WTC11 (cell line): ENCODE results near the gene L1CAM. TPM values are rescaled to one million over a fixed set of nuclear protein-coding genes. Genes with fewer than 3 reads are reported as not detected.

ENCODE experiments used
- ATAC-seq: fragments of 200-7000 bp; cut with Tn5 transposase; 2 replicates; pipeline ENCODE4 v1.10.0; 2021; ENCODE audit warnings: mild to moderate bottlenecking, moderate library complexity
- CTCF ChIA-PET: fragments of 300-600 bp; sonication (Branson Sonifier 250); formaldehyde crosslinking; loops from one replicate; lab custom pipeline; 2021; ENCODE audit warnings: antibody characterized with exemption; lab: Charles Lee
- POLR2A ChIA-PET: fragments of 350-600 bp; sonication (Branson Sonifier 250); formaldehyde crosslinking; loops from one replicate; lab custom pipeline; 2021; ENCODE audit warnings: antibody characterized with exemption; lab: Charles Lee
- DNase-seq: peaks from one replicate; pipeline ENCODE4 v3.0.0; 2021; ENCODE audit warnings: low spot score
- H3K27ac Mint-ChIP-seq: 2 replicates; pipeline ENCODE4 v1.8.0; 2021; ENCODE audit warnings: mixed read lengths
- H3K27me3 Mint-ChIP-seq: 2 replicates; pipeline ENCODE4 v1.8.0; 2021; ENCODE audit warnings: low read depth, mild to moderate bottlenecking, moderate library complexity, mixed read lengths
- H3K36me3 Mint-ChIP-seq: 2 replicates; pipeline ENCODE4 v1.8.0; 2021; ENCODE audit warnings: mixed read lengths
- H3K4me1 Mint-ChIP-seq: 2 replicates; pipeline ENCODE4 v1.8.0; 2022; ENCODE audit warnings: mixed read lengths
- H3K4me3 Mint-ChIP-seq: 2 replicates; pipeline ENCODE4 v1.8.0; 2021; ENCODE audit warnings: mild to moderate bottlenecking, moderate library complexity, mixed read lengths
- H3K9me3 Mint-ChIP-seq: 2 replicates; pipeline ENCODE4 v1.8.0; 2021; ENCODE audit warnings: mixed read lengths
- CBFB ChIP-seq: sonication (generic); formaldehyde crosslinking; IDR thresholded peaks from 2 replicates; pipeline ENCODE4 v1.8.1; 2022; ENCODE audit warnings: mild to moderate bottlenecking, low read depth, missing genetic modification reagents
- ELF4 ChIP-seq: sonication (generic); formaldehyde crosslinking; IDR thresholded peaks from 2 replicates; pipeline ENCODE4 v1.8.1; 2022; ENCODE audit warnings: low read depth, mild to moderate bottlenecking, moderate library complexity, missing genetic modification reagents
- ESRRA ChIP-seq: sonication (generic); formaldehyde crosslinking; IDR thresholded peaks from 2 replicates; pipeline ENCODE4 v1.8.1; 2022; ENCODE audit warnings: mild to moderate bottlenecking, missing genetic modification reagents, borderline replicate concordance
- FOXP1 ChIP-seq: sonication (generic); formaldehyde crosslinking; IDR thresholded peaks from 2 replicates; pipeline ENCODE4 v1.8.0; 2022; ENCODE audit warnings: missing genetic modification reagents, mild to moderate bottlenecking, moderate library complexity, borderline replicate concordance
- GTF2I ChIP-seq: fragments of 250-450 bp; sonication (Bioruptor Pico); conservative IDR thresholded peaks from 2 replicates; pipeline ENCODE4 v1.4.0; 2021; ENCODE audit warnings: mild to moderate bottlenecking
- KAT7 ChIP-seq: sonication (generic); formaldehyde crosslinking; IDR thresholded peaks from 2 replicates; pipeline ENCODE4 v1.8.1; 2023; ENCODE audit warnings: missing genetic modification reagents, mild to moderate bottlenecking, borderline replicate concordance
- NFATC4 ChIP-seq: fragments of 250-450 bp; sonication (Bioruptor Pico); IDR thresholded peaks from 2 replicates; pipeline ENCODE4 v1.9.0; 2021; ENCODE audit warnings: mild to moderate bottlenecking
- NR1H2 ChIP-seq: sonication (generic); formaldehyde crosslinking; IDR thresholded peaks from 2 replicates; pipeline ENCODE4 v1.9.0; 2021; ENCODE audit warnings: mild to moderate bottlenecking, moderate library complexity, missing genetic modification reagents
- NR2C2 ChIP-seq: sonication (generic); formaldehyde crosslinking; IDR thresholded peaks from 2 replicates; pipeline ENCODE4 v1.8.0; 2022; ENCODE audit warnings: mild to moderate bottlenecking, missing genetic modification reagents
- RORB ChIP-seq: fragments of 250-450 bp; sonication (Bioruptor Pico); IDR thresholded peaks from 2 replicates; pipeline ENCODE4 v1.9.0; 2021; ENCODE audit warnings: mild to moderate bottlenecking
- SMAD4 ChIP-seq: sonication (generic); formaldehyde crosslinking; IDR thresholded peaks from 2 replicates; pipeline ENCODE4 v1.8.0; 2022; ENCODE audit warnings: mild to moderate bottlenecking, missing genetic modification reagents
- SOX15 ChIP-seq: fragments of 250-450 bp; sonication (Bioruptor Pico); IDR thresholded peaks from 2 replicates; pipeline ENCODE4 v1.9.0; 2021; ENCODE audit warnings: mild to moderate bottlenecking
- ZBTB21 ChIP-seq: sonication (generic); formaldehyde crosslinking; IDR thresholded peaks from 2 replicates; pipeline ENCODE4 v1.8.1; 2023; ENCODE audit warnings: mild to moderate bottlenecking, missing genetic modification reagents, borderline replicate concordance
- ZNF138 ChIP-seq: sonication (generic); formaldehyde crosslinking; conservative IDR thresholded peaks from 2 replicates; pipeline ENCODE4 v1.8.1; 2022; ENCODE audit warnings: mild to moderate bottlenecking, moderate library complexity, missing genetic modification reagents
- ZNF232 ChIP-seq: sonication (generic); formaldehyde crosslinking; IDR thresholded peaks from 2 replicates; pipeline ENCODE4 v1.8.0; 2022; ENCODE audit warnings: mild to moderate bottlenecking, missing genetic modification reagents
- ZNF263 ChIP-seq: sonication (generic); formaldehyde crosslinking; IDR thresholded peaks from 2 replicates; pipeline ENCODE4 v1.8.1; 2022; ENCODE audit warnings: low read depth, mild to moderate bottlenecking, moderate library complexity, missing genetic modification reagents
- ZNF317 ChIP-seq: sonication (generic); formaldehyde crosslinking; IDR thresholded peaks from 2 replicates; pipeline ENCODE4 v1.8.1; 2023; ENCODE audit warnings: low read depth, mild to moderate bottlenecking, moderate library complexity, missing genetic modification reagents, borderline replicate concordance
- ZNF396 ChIP-seq: fragments of 250-450 bp; sonication (Bioruptor Pico); IDR thresholded peaks from 2 replicates; pipeline ENCODE4 v1.8.0; 2021; ENCODE audit warnings: mild to moderate bottlenecking, moderate library complexity, borderline replicate concordance
- ZNF416 ChIP-seq: fragments of 250-450 bp; sonication (Bioruptor Pico); IDR thresholded peaks from 2 replicates; pipeline ENCODE4 v1.9.0; 2021; ENCODE audit warnings: mild to moderate bottlenecking, inconsistent platforms
- total RNA-seq: library from RNA; stranded (reverse); gene quantifications from 3 replicates; pipeline ENCODE4 v1.2.3, GENCODE V29; 2021
- TF ChIP-seq, protein P1 (sequence below): sonication (generic); formaldehyde crosslinking; IDR thresholded peaks from 2 replicates; pipeline ENCODE4 v1.8.1; 2022; ENCODE audit warnings: mild to moderate bottlenecking, missing genetic modification reagents, moderate library complexity, borderline replicate concordance
- TF ChIP-seq, protein P2 (sequence below): sonication (generic); formaldehyde crosslinking; IDR thresholded peaks from 2 replicates; pipeline ENCODE4 v1.8.1; 2023; ENCODE audit warnings: mild to moderate bottlenecking, missing genetic modification reagents, moderate library complexity
- TF ChIP-seq, protein P3 (sequence below): fragments of 250-450 bp; sonication (Bioruptor Pico); IDR thresholded peaks from 2 replicates; pipeline ENCODE4 v1.9.0; 2021; ENCODE audit warnings: mild to moderate bottlenecking
- TF ChIP-seq, protein P4 (sequence below): sonication (generic); formaldehyde crosslinking; IDR thresholded peaks from 2 replicates; pipeline ENCODE4 v1.8.1; 2023; ENCODE audit warnings: mild to moderate bottlenecking, missing genetic modification reagents, moderate library complexity
- TF ChIP-seq, protein P5 (sequence below): fragments of 250-450 bp; sonication (Bioruptor Pico); IDR thresholded peaks from 2 replicates; pipeline ENCODE4 v1.8.0; 2021; ENCODE audit warnings: mild to moderate bottlenecking
- TF ChIP-seq, protein P6 (sequence below): fragments of 250-450 bp; sonication (Bioruptor Pico); IDR thresholded peaks from 2 replicates; pipeline ENCODE4 v2.1.2; 2022; ENCODE audit warnings: mild to moderate bottlenecking, moderate library complexity
- TF ChIP-seq, protein P7 (sequence below): fragments of 250-450 bp; sonication (Bioruptor Pico); IDR thresholded peaks from 2 replicates; pipeline ENCODE4 v1.9.0; 2021; ENCODE audit warnings: moderate library complexity, mild to moderate bottlenecking, inconsistent platforms, borderline replicate concordance
- TF ChIP-seq, protein P8 (sequence below): sonication (generic); formaldehyde crosslinking; IDR thresholded peaks from 2 replicates; pipeline ENCODE4 v1.8.0; 2022; ENCODE audit warnings: mild to moderate bottlenecking, missing genetic modification reagents
- TF ChIP-seq, protein P9 (sequence below): sonication (generic); formaldehyde crosslinking; IDR thresholded peaks from 2 replicates; pipeline ENCODE4 v1.8.1; 2023; ENCODE audit warnings: mild to moderate bottlenecking, missing genetic modification reagents
- TF ChIP-seq, protein P10 (sequence below): sonication (generic); formaldehyde crosslinking; conservative IDR thresholded peaks from 2 replicates; pipeline ENCODE4 v1.8.1; 2022; ENCODE audit warnings: mild to moderate bottlenecking, missing genetic modification reagents

L1CAM gene
- total RNA-seq, 1 experiment from 2014 or later = 40.2 TPM

DNA sequence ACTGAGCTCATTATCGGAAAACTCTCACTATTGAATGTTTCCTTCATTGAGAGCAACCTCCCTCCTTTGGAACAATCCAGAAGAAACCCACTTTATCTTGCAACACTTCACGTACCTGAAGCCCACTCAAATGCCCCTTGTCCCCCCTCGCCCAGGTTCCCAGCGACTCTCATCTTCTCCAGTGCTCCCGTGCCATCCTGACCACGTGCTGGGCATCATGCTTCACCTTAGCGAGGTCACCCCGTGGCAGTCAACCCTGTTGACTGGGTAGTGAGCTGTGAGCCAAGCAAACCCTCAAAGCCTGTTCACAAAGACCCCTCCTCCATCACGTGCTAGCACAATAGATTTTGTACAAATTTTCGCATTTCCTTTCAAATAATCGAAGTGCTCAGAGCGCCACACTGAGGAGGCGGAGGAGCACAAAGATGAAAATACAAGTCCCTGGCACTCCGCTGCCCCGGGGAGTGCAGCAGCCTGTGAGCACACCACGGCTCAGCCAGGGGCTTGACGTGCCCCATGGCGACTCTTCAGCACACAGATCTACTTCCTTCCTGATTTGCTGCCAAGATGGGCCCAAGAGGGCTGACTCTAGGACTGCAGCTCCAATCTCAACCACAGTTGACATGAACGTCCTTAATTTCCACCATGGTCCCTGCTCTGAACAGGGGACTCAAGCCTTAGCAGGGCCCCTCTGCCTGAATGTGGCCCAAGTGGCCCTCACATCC is 71.2 kb downstream of the L1CAM start:
- H3K36me3 Mint-ChIP-seq = no peaks in the 10 kb centered on the region

DNA sequence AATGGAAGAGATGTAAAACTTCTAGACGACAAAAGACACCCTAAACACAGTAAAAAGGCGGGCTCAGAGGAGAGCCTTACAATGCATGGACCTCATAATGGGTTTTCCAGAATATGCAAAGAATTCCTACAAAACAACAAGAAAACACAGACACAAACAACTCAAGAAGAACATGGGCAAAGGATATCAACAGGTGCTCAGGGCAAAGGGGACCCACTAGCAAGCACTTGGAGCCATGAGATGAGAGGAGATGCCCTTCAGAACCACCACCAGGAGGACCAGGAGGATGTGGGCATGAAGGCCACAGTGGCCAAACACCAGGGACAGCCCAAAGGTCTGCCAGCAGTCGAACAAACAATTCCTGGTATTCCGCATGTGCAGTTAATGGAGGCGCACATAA is 72.8 kb downstream of the L1CAM start:
- H3K4me3 Mint-ChIP-seq = no peak overlapping the region
- ATAC-seq (no peak), DNase-seq (no peak)
- no peaks in the 10 kb centered on the region for H3K9me3 Mint-ChIP-seq
- H3K4me1 Mint-ChIP-seq = peaks cover 52% of the 10 kb centered on the region
- POLR2A ChIA-PET = interaction anchor here (0.7 kb wide), 1 partner anchor 21 kb away, joined by 6 read pairs; no protein-coding TSS in a partner anchor
- H3K36me3 Mint-ChIP-seq = no peaks in the 10 kb centered on the region
- CTCF ChIA-PET = no interaction called here
- H3K27me3 Mint-ChIP-seq = no peaks in the 10 kb centered on the region
- H3K27ac Mint-ChIP-seq = peak overlapping the region; percentile 65; the same call in 1 of the 2 replicates
- no peak for TF ChIP-seq CBFB
- TF ChIP-seq, protein P1, sequence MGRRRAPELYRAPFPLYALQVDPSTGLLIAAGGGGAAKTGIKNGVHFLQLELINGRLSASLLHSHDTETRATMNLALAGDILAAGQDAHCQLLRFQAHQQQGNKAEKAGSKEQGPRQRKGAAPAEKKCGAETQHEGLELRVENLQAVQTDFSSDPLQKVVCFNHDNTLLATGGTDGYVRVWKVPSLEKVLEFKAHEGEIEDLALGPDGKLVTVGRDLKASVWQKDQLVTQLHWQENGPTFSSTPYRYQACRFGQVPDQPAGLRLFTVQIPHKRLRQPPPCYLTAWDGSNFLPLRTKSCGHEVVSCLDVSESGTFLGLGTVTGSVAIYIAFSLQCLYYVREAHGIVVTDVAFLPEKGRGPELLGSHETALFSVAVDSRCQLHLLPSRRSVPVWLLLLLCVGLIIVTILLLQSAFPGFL (CRISPR knock-in tag) = no peak
- TF ChIP-seq GTF2I (CRISPR knock-in tag) = no peak
- no peak for TF ChIP-seq NR1H2
- no peak for TF ChIP-seq ZNF317 (CRISPR knock-in tag)
- no peak for TF ChIP-seq ZNF232
- TF ChIP-seq, protein P2, sequence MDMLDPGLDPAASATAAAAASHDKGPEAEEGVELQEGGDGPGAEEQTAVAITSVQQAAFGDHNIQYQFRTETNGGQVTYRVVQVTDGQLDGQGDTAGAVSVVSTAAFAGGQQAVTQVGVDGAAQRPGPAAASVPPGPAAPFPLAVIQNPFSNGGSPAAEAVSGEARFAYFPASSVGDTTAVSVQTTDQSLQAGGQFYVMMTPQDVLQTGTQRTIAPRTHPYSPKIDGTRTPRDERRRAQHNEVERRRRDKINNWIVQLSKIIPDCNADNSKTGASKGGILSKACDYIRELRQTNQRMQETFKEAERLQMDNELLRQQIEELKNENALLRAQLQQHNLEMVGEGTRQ (CRISPR knock-in tag) = no peak
- no peak for TF ChIP-seq NR2C2 (CRISPR knock-in tag)
- TF ChIP-seq, protein P3, sequence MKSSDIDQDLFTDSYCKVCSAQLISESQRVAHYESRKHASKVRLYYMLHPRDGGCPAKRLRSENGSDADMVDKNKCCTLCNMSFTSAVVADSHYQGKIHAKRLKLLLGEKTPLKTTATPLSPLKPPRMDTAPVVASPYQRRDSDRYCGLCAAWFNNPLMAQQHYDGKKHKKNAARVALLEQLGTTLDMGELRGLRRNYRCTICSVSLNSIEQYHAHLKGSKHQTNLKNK (CRISPR knock-in tag) = no peak
- TF ChIP-seq, protein P4, sequence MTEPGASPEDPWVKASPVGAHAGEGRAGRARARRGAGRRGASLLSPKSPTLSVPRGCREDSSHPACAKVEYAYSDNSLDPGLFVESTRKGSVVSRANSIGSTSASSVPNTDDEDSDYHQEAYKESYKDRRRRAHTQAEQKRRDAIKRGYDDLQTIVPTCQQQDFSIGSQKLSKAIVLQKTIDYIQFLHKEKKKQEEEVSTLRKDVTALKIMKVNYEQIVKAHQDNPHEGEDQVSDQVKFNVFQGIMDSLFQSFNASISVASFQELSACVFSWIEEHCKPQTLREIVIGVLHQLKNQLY (CRISPR knock-in tag) = no peak
- no peak for TF ChIP-seq SMAD4
- no peak for TF ChIP-seq FOXP1 (CRISPR knock-in tag)
- TF ChIP-seq, protein P5, sequence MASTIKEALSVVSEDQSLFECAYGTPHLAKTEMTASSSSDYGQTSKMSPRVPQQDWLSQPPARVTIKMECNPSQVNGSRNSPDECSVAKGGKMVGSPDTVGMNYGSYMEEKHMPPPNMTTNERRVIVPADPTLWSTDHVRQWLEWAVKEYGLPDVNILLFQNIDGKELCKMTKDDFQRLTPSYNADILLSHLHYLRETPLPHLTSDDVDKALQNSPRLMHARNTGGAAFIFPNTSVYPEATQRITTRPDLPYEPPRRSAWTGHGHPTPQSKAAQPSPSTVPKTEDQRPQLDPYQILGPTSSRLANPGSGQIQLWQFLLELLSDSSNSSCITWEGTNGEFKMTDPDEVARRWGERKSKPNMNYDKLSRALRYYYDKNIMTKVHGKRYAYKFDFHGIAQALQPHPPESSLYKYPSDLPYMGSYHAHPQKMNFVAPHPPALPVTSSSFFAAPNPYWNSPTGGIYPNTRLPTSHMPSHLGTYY (CRISPR knock-in tag) = no peak
- TF ChIP-seq, protein P6, sequence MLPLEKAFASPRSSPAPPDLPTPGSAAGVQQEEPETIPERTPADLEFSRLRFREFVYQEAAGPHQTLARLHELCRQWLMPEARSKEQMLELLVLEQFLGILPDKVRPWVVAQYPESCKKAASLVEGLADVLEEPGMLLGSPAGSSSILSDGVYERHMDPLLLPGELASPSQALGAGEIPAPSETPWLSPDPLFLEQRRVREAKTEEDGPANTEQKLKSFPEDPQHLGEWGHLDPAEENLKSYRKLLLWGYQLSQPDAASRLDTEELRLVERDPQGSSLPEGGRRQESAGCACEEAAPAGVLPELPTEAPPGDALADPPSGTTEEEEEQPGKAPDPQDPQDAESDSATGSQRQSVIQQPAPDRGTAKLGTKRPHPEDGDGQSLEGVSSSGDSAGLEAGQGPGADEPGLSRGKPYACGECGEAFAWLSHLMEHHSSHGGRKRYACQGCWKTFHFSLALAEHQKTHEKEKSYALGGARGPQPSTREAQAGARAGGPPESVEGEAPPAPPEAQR = no peak
- TF ChIP-seq ZNF416 (CRISPR knock-in tag) = no peak

More for the DNA sequence above, 71.2 kb downstream of the L1CAM start:
- TF ChIP-seq, protein P7, sequence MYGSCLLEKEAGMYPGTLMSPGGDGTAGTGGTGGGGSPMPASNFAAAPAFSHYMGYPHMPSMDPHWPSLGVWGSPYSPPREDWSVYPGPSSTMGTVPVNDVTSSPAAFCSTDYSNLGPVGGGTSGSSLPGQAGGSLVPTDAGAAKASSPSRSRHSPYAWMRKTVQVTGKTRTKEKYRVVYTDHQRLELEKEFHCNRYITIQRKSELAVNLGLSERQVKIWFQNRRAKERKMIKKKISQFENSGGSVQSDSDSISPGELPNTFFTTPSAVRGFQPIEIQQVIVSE (CRISPR knock-in tag) = no peak
- TF ChIP-seq KAT7 (CRISPR knock-in tag) = no peak
- TF ChIP-seq, protein P8, sequence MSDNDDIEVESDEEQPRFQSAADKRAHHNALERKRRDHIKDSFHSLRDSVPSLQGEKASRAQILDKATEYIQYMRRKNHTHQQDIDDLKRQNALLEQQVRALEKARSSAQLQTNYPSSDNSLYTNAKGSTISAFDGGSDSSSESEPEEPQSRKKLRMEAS (CRISPR knock-in tag) = no peak
- TF ChIP-seq SOX15 = no peak
- no peak for TF ChIP-seq ZNF138
- TF ChIP-seq NFATC4 (CRISPR knock-in tag) = no peak
- TF ChIP-seq, protein P9, sequence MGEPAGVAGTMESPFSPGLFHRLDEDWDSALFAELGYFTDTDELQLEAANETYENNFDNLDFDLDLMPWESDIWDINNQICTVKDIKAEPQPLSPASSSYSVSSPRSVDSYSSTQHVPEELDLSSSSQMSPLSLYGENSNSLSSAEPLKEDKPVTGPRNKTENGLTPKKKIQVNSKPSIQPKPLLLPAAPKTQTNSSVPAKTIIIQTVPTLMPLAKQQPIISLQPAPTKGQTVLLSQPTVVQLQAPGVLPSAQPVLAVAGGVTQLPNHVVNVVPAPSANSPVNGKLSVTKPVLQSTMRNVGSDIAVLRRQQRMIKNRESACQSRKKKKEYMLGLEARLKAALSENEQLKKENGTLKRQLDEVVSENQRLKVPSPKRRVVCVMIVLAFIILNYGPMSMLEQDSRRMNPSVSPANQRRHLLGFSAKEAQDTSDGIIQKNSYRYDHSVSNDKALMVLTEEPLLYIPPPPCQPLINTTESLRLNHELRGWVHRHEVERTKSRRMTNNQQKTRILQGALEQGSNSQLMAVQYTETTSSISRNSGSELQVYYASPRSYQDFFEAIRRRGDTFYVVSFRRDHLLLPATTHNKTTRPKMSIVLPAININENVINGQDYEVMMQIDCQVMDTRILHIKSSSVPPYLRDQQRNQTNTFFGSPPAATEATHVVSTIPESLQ (CRISPR knock-in tag) = no peak
- no peak for TF ChIP-seq ZNF396 (CRISPR knock-in tag)
- TF ChIP-seq, protein P4 (CRISPR knock-in tag) = no peak
- TF ChIP-seq ZNF263 (CRISPR knock-in tag) = no peak
- no peak for TF ChIP-seq ESRRA (CRISPR knock-in tag)
- TF ChIP-seq, protein P10, sequence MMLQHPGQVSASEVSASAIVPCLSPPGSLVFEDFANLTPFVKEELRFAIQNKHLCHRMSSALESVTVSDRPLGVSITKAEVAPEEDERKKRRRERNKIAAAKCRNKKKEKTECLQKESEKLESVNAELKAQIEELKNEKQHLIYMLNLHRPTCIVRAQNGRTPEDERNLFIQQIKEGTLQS (CRISPR knock-in tag) = no peak
- TF ChIP-seq ELF4 = no peak
- TF ChIP-seq ZBTB21 (CRISPR knock-in tag) = no peak
- TF ChIP-seq RORB = no peak
- Mint-ChIP-seq H3K9me3 (no peaks in the 10 kb centered on the region), H3K4me3 (no peak overlapping the region), H3K4me1 (peaks cover 54% of the 10 kb centered on the region), H3K27ac (peak overlapping the region; percentile 78), H3K27me3 (no peaks in the 10 kb centered on the region)
- ATAC-seq (no peak), DNase-seq (no peak)
- ChIA-PET CTCF (no interaction called here), POLR2A (no interaction called here)
